Measurements from ENCODE around the gene GRPEL2.

Gene GRPEL2

GRCh38 chr5:149317281-149318048, 27.8 kb upstream of the GRPEL2 start:
- DNase-seq: peak in 16 of 58 donors; percentile 1 to 28 (median 5)

- no peak for DNase-seq
Observed at GRCh38 chr5:149319174-149319573, 26.1 kb upstream of the GRPEL2 start.

- peak in 42 of 58 donors; percentile 2 to 85 (median 24) for DNase-seq
Observed at GRCh38 chr5:149320791-149321330, 24.4 kb upstream of the GRPEL2 start.

- no peak for DNase-seq
Observed at GRCh38 chr5:149322518-149322917, 22.8 kb upstream of the GRPEL2 start.

DNA sequence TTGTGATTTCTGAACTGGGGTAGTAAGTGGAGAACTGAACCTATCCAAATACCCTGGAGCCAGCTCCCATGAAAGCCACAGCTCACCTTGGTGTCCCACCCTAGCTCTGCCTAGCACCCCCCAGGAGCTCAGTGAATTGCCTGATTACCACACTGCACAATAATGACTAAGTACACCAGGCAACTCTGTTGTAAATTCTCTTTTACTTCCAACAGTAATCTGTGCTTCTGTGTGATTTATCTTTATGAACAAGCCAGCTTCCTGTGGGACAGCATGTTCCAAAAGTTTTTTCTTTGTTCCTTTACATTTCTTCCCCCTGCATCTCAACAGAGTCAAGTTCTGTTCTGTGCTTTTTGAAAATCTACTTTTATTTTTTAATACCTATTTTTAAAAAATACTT, 22.1 kb upstream of the GRPEL2 start:
- DNase-seq: no peak

- DNase-seq: no peak
Observed at GRCh38 chr5:149323621-149324205, 21.6 kb upstream of the GRPEL2 start.

DNA sequence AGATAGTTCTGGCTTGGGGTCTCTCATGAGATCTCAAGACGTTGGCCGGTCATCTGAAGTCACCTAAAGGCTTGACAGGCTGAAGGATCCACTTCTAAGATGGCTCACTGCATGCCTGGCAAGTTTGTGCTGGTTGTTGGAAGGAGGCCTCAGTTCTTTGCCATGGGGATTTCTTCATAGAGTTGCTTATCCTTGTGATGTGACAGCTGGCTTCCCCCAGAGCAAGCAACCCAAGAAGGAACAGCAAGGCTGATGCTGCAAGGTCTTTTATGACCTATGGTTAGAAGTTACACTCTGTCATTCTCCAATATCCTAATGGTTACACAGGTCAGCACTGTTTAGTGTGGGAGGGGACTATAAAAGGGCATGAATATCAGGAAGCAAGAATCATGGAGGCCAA, 20.7 kb upstream of the GRPEL2 start:
- no peak for DNase-seq

DNA sequence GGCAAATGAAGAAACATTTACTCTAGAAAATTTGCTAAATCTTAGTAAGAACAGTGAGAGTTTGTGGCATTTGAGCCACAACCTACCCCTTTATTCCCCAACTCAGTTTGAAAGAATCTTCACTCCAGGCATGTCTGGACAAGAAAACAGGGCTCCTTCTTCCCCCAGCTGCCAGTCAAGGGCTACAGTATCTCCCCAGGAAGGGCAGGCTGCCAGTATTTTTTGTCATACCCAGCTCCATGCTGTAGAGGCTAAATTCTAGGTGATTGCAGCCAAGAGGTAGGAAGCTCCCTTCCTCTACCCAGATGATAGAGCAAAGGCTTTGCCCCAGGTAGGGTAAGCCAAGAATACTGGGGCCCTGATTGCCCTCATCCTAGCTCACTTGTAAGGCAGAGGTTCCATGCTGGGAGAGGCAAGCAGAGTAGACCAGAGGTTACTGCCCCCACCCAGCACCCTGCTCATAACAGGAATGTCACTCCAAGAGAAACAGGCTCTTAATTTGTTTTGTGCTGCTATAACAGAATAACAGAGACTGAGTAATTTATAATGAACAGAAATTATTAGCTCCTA, 20.0 kb upstream of the GRPEL2 start:
- DNase-seq: no peak

DNA sequence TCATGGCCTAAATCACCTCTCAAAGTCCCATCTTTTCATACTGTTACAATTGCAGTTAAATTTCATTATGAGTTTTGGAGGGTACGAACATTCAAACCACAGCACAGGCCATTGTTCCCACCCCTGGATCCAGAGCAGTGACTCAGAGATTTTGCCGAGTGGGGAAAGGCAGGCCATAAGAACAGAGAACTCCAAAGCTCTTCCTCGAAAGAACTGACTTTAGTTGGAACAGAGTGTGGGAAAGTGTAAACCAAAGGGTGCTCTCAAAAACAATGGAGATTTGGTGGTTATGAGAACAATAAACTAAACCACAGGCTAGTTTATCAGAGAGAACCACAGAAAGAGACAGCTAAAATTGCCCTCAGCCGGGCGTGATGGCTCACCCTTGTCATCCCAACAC, 19.4 kb upstream of the GRPEL2 start:
- DNase-seq: no peak

DNA sequence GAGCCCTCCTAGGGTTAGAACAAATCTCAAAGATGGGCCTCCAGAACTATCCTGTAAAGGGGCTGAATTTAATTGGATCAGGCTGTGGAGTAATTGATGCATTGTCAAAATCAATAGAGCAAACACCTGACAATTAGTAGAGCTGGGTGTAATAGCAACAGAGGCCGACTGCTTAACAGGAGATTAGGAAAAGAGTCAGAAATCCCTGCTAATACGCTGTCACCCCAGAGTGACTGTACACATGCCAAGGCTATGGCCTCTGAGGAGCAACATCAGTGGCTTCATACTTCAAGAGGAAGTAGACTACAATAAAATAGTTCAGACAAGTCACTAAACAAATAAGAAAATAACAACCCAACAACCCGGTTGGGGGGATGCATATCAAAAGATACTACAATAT, 18.7 kb upstream of the GRPEL2 start:
- no peak for DNase-seq

- no peak for DNase-seq
Observed at GRCh38 chr5:149328177-149328576, 17.1 kb upstream of the GRPEL2 start.

GRCh38 chr5:149333711-149334443, 11.4 kb upstream of the GRPEL2 start:
- DNase-seq: no peak

DNA sequence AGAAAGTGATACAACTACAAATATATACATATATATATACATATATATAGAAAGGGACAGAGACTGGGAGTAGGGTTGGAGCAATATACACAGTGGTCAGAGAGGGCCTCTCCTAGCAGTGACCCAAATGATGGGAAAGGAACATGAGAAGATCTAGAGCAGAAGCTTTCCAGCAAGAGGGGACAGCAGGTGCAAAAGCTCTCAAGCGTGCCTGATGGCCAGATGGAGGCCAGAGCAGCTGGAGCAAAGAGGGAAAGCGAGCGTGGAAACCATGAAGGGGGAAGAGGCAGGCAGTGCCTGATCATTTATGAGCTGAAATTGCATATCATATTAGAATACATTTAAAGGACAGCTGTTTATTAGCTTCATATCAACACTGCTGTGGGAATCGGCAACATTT, 7.6 kb upstream of the GRPEL2 start:
- DNase-seq: no peak

DNA sequence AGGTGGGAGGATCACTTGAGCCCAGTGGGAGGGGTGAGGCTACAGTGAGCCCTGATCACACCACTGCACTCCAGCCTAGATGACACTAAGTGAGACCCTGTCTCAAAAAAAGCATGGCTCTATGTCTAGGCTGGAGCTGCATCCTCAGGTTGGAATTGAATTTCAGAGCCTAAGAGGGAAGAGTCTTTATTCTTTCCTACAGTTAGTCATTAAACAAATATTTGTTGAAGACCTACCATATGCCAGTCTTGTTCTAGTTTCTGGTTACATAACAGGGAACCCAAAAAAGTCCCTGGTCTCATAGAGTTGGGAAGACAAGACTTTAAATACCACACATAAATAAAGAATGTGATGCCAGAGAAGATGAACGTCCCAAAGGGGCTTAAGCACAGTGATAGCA, 6.9 kb upstream of the GRPEL2 start:
- no peak for DNase-seq

DNA sequence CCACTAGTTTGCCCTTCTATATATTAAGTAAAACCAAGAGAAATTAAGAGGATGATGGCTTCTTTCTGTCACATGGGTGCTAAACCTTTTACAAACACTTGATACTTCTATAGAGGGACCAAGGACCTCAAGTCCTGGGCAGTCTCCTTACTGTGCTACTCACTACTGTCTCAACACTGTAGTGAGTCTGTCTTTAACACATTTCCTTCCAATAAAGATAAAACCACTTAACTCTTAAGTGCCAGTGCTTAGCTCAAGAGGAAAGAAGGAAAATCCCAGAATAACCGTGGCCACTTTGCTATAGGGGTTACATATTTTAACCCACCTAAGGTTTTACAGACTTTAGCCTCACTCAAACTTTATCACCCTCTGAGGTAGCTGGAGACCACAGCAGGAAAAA, 4.4 kb upstream of the GRPEL2 start:
- no peak for DNase-seq

- no peak for DNase-seq
Observed at GRCh38 chr5:149341876-149342275, 3.4 kb upstream of the GRPEL2 start.

DNA sequence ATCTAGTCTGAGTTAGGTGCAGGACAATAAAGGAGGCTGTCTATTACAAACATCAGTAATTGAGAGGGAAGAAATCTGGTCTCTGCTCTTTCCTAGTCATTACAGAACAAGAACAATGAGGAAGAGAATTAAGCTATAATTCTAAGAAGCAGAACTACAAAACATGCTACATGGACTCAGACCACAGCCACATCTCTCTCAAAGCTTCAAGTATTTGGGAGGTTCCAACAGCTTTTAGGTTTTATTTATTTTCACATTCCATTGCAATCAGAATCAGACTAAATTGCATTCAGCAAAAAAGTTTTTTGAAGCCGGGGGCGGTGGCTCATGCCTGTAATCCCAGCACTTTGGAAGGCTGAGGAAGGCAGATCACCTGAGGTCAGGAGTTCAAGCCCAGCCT, 1.1 kb upstream of the GRPEL2 start:
- DNase-seq: no peak

DNA sequence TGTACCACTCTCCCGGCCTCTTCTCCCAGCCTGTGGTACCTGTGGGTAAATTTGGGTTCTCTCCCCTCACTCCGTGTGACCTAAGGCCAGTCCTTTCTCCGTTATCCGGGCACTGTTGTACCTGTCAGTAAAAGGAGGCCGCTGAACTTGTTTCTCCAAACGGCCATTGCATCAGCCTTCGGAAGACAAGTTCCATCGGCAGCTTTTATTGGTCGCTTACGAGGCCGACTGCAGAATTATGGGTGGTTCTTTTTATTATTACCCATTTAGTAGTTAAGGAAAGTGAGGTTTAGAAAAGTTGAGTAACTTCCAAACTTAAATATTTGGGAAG, 558 bp downstream of the GRPEL2 start:
- peak in 1 of 58 donors; percentile 26 for DNase-seq

DNA sequence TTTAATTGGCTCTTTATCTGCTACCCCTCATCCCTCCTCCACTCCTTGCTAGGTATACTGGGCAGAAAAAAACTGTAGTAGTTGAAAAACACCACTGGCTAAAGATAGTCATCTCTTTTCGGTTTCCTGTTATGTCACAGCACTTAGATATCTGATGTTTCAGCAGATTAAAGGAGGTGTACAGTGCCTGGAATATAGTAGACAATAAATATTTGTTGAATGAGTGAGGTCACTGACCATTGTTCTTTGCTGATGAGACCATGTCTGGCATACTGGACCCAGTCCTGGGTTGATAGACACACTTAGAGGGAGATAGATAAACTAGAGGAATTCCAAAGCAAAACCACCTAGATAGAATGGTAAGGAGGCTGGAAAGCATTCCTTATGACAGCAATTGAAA, 3.2 kb downstream of the GRPEL2 start:
- no peak for DNase-seq

- no peak for DNase-seq
Observed at GRCh38 chr5:149349382-149349781, 4.1 kb downstream of the GRPEL2 start.

DNA sequence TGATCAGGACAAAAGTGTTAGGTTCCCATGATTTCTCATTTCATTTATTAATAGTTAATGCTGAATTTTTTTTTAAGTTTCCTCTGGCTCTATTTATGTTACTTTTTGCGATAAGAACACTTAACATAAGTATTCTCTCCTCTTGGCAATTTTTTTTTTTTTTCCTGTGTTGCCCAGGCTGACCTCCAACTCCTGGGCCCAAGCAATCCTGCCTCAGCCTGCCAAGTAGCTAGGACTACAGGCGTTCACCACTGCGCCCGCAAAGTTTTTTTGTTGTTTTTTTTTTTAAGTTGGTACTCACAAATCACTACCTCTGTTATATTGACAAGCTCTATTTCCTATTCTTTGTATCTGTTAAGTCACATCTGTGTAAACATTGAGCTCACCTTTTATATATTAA, 6.9 kb downstream of the GRPEL2 start:
- DNase-seq: no peak

DNA sequence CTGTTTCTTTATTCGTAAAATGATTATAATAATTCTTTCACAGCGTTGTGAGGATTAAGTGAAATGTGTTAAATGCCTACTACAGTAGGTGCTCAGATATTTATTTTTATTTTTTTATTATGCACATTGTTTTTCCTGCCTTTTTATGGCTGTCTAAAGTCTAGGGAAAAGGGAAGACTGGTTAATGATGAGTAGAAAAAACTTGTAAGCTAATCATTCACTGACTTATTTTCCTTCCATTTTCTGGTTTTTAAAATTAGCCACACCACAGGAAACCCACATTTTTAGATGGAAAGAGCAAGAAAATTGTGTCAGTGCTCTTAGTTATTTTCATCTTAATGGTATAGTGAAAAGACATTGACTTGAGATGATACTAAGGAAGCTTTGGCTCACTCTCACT, 8.6 kb downstream of the GRPEL2 start:
- no peak for DNase-seq
